ENCODE data around the gene SLC1A2. TPM values are rescaled to one million over a fixed set of nuclear protein-coding genes. Genes with fewer than 3 reads are reported as not detected.

SLC1A2 gene
- total RNA-seq, 1 experiment from 2014 or later, result 0.50 TPM

DNA sequence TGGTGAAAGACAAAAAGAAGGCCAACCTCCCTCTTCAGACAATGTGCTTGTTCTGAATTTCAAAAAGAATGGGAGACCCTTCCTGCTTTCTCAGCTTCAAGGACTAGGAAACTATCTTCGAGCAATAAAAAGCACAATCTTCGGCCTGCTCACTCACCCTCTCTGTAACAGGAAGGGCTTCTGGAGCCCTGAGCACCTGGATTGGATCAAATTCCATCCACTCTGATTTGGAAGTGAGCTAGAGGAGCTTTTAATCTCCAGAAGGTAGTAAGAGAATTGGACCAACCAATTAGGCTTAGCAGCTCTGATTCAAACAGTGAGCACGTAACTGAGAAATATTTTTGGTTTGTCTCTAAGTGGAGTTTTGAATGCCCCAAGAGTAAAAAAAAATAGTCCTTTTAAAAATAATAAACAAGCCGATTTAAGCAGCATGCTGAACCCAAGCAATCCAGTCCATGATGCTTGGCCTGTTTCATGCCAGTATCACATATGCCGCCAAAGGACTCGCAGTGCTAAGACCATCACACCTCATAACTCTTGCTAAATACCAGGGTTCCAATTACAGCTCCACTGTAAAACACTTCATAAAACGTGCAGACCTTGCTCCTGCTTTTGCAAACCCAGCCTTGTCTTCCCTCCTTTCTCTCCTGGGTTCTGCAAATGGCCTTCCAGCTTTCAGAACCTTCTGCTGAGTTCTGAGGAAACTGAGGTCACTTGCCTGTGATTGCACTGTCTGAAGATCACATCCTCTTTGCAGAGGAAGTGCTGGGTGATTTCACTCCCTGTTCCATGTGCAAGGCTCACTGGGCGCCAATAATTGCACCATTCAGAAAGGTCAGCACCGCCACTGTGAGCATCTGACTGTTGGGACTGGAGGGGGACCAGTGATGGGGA lies 74.4 kb downstream of the SLC1A2 start (continued):
- TF ChIP-seq, protein P1, sequence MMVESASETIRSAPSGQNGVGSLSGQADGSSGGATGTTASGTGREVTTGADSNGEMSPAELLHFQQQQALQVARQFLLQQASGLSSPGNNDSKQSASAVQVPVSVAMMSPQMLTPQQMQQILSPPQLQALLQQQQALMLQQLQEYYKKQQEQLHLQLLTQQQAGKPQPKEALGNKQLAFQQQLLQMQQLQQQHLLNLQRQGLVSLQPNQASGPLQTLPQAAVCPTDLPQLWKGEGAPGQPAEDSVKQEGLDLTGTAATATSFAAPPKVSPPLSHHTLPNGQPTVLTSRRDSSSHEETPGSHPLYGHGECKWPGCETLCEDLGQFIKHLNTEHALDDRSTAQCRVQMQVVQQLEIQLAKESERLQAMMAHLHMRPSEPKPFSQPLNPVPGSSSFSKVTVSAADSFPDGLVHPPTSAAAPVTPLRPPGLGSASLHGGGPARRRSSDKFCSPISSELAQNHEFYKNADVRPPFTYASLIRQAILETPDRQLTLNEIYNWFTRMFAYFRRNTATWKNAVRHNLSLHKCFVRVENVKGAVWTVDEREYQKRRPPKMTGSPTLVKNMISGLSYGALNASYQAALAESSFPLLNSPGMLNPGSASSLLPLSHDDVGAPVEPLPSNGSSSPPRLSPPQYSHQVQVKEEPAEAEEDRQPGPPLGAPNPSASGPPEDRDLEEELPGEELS (CRISPR knock-in tag; IDR thresholded peaks at IDR 0.05), result no peak
- no peak for TF ChIP-seq OVOL2 (CRISPR knock-in tag; IDR thresholded peaks at IDR 0.05; ENCODE audit: borderline replicate concordance)
- TF ChIP-seq ZNF671 (CRISPR knock-in tag; IDR thresholded peaks at IDR 0.05), result no peak
- TF ChIP-seq, protein P2, sequence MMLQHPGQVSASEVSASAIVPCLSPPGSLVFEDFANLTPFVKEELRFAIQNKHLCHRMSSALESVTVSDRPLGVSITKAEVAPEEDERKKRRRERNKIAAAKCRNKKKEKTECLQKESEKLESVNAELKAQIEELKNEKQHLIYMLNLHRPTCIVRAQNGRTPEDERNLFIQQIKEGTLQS (CRISPR knock-in tag; conservative IDR thresholded peaks at IDR 0.05), result no peak

DNA sequence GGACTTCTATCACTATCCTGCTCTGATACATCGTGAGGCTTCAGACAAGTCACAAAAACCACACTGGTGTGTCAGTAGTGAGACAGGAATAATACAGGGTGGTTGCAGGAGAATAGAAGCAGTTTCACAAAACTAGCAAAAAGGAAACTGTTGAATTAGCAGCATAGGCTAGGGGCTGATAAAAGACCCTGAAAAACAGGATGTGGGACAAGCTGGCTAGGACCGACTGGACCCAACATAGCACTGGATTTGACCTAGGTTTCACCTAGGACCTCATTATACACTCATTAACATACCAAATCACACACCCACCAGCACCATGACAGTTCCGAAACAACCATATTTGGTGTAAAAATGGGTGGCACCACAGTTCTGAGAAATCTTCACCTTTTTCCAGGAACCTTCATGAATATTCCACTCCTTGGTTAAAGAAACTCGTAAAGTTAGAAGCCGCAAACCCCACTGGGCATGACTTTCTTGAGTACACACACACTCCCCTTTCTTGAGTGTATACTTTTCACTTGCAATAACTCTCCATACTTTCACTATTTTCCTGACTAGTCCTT lies 76.2 kb downstream of the SLC1A2 start:
- CTCF ChIA-PET, result no interaction called here
- no peak overlapping the region for H3K27ac Mint-ChIP-seq
- H3K4me3 Mint-ChIP-seq, result no peak overlapping the region
- H3K27me3 Mint-ChIP-seq (ENCODE audit: low read depth), result peaks cover 21% of the 10 kb centered on the region
- no peaks in the 10 kb centered on the region for H3K36me3 Mint-ChIP-seq
- DNase-seq (ENCODE audit: low spot score) (no peak), ATAC-seq (no peak)
- no peaks in the 10 kb centered on the region for H3K9me3 Mint-ChIP-seq
- TF ChIP-seq TCF7 (CRISPR knock-in tag; IDR thresholded peaks at IDR 0.05; ENCODE audit: low read depth), result no peak
- no peak for TF ChIP-seq PRRX2 (CRISPR knock-in tag; IDR thresholded peaks at IDR 0.05)
- no peak for TF ChIP-seq ZBTB21 (CRISPR knock-in tag; IDR thresholded peaks at IDR 0.05; ENCODE audit: borderline replicate concordance)
- TF ChIP-seq, protein P3, sequence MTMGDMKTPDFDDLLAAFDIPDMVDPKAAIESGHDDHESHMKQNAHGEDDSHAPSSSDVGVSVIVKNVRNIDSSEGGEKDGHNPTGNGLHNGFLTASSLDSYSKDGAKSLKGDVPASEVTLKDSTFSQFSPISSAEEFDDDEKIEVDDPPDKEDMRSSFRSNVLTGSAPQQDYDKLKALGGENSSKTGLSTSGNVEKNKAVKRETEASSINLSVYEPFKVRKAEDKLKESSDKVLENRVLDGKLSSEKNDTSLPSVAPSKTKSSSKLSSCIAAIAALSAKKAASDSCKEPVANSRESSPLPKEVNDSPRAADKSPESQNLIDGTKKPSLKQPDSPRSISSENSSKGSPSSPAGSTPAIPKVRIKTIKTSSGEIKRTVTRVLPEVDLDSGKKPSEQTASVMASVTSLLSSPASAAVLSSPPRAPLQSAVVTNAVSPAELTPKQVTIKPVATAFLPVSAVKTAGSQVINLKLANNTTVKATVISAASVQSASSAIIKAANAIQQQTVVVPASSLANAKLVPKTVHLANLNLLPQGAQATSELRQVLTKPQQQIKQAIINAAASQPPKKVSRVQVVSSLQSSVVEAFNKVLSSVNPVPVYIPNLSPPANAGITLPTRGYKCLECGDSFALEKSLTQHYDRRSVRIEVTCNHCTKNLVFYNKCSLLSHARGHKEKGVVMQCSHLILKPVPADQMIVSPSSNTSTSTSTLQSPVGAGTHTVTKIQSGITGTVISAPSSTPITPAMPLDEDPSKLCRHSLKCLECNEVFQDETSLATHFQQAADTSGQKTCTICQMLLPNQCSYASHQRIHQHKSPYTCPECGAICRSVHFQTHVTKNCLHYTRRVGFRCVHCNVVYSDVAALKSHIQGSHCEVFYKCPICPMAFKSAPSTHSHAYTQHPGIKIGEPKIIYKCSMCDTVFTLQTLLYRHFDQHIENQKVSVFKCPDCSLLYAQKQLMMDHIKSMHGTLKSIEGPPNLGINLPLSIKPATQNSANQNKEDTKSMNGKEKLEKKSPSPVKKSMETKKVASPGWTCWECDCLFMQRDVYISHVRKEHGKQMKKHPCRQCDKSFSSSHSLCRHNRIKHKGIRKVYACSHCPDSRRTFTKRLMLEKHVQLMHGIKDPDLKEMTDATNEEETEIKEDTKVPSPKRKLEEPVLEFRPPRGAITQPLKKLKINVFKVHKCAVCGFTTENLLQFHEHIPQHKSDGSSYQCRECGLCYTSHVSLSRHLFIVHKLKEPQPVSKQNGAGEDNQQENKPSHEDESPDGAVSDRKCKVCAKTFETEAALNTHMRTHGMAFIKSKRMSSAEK (CRISPR knock-in tag; IDR thresholded peaks at IDR 0.05; ENCODE audit: borderline replicate concordance), result no peak
- no peak for TF ChIP-seq IRF2 (CRISPR knock-in tag; IDR thresholded peaks at IDR 0.05; ENCODE audit: borderline replicate concordance, low read depth)
- TF ChIP-seq GABPB1 (CRISPR knock-in tag; IDR thresholded peaks at IDR 0.05), result no peak
- no peak for TF ChIP-seq ZNF121 (CRISPR knock-in tag; IDR thresholded peaks at IDR 0.05)
- TF ChIP-seq, protein P4, sequence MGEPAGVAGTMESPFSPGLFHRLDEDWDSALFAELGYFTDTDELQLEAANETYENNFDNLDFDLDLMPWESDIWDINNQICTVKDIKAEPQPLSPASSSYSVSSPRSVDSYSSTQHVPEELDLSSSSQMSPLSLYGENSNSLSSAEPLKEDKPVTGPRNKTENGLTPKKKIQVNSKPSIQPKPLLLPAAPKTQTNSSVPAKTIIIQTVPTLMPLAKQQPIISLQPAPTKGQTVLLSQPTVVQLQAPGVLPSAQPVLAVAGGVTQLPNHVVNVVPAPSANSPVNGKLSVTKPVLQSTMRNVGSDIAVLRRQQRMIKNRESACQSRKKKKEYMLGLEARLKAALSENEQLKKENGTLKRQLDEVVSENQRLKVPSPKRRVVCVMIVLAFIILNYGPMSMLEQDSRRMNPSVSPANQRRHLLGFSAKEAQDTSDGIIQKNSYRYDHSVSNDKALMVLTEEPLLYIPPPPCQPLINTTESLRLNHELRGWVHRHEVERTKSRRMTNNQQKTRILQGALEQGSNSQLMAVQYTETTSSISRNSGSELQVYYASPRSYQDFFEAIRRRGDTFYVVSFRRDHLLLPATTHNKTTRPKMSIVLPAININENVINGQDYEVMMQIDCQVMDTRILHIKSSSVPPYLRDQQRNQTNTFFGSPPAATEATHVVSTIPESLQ (CRISPR knock-in tag; IDR thresholded peaks at IDR 0.05), result no peak
- TF ChIP-seq ZNF138 (CRISPR knock-in tag; conservative IDR thresholded peaks at IDR 0.05), result no peak
- TF ChIP-seq NFE2L1 (CRISPR knock-in tag; IDR thresholded peaks at IDR 0.05), result no peak
- TF ChIP-seq, protein P5, sequence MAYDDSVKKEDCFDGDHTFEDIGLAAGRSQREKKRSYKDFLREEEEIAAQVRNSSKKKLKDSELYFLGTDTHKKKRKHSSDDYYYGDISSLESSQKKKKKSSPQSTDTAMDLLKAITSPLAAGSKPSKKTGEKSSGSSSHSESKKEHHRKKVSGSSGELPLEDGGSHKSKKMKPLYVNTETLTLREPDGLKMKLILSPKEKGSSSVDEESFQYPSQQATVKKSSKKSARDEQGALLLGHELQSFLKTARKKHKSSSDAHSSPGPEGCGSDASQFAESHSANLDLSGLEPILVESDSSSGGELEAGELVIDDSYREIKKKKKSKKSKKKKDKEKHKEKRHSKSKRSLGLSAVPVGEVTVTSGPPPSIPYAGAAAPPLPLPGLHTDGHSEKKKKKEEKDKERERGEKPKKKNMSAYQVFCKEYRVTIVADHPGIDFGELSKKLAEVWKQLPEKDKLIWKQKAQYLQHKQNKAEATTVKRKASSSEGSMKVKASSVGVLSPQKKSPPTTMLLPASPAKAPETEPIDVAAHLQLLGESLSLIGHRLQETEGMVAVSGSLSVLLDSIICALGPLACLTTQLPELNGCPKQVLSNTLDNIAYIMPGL (CRISPR knock-in tag; IDR thresholded peaks at IDR 0.05), result no peak
- POLR2A ChIA-PET, result no interaction called here
- peaks cover 20% of the 10 kb centered on the region for H3K4me1 Mint-ChIP-seq
